Ishikawa (cell line): Measurements from ENCODE around the gene SDK2.

ENCODE experiments used
- CEBPB ChIP-seq: IDR thresholded peaks from 2 replicates; pipeline ENCODE4 v1.6.1; 2012
- CREB1 ChIP-seq: IDR thresholded peaks from 2 replicates; pipeline ENCODE4 v1.6.1; 2012; ENCODE audit warnings: low read depth
- EP300 ChIP-seq: IDR thresholded peaks from 2 replicates; pipeline ENCODE4 v1.6.1; 2012; ENCODE audit warnings: borderline replicate concordance
- MAX ChIP-seq: IDR thresholded peaks from 2 replicates; pipeline ENCODE4 v1.6.1; 2012
- NFIC ChIP-seq: IDR thresholded peaks from 2 replicates; pipeline ENCODE4 v1.6.1; 2012
- RAD21 ChIP-seq: IDR thresholded peaks from 2 replicates; pipeline ENCODE4 v1.6.1; 2012; ENCODE audit warnings: low read depth
- REST ChIP-seq: IDR thresholded peaks from 2 replicates; pipeline ENCODE4 v1.6.1; 2012; ENCODE audit warnings: low read depth, mild to moderate bottlenecking
- TAF1 ChIP-seq: IDR thresholded peaks from 2 replicates; pipeline ENCODE4 v1.6.1; 2012; ENCODE audit warnings: low read depth, mild to moderate bottlenecking
- TEAD4 ChIP-seq: IDR thresholded peaks from 2 replicates; pipeline ENCODE4 v1.6.1; 2012
- YY1 ChIP-seq: IDR thresholded peaks from 2 replicates; pipeline ENCODE4 v1.6.1; 2012; ENCODE audit warnings: low read depth

- TF ChIP-seq TAF1 (no peak), EP300 (no peak), YY1 (no peak), TEAD4 (no peak), NFIC (no peak), RAD21 (no peak), REST (no peak), CEBPB (no peak), CREB1 (no peak), MAX (no peak)
Measured at GRCh38 chr17:73621685-73622084, 22.6 kb downstream of the SDK2 start.
